ENCODE results near the gene PPP1R26. TPM values are rescaled to one million over a fixed set of nuclear protein-coding genes. Genes with fewer than 3 reads are reported as not detected.

The PPP1R26 gene
- total and polyA plus RNA-seq, 2 experiments from 2014 or later = 10.7 to 49.8 TPM

- H3K4me3 ChIP-seq = no peak overlapping the region
- Mint-ChIP-seq H3K9me3 (no peaks in the 10 kb centered on the region), H3K27ac (no peak overlapping the region), H3K27me3 (ENCODE audit: insufficient read depth, low read depth, poor library complexity) (peaks cover 4% of the 10 kb centered on the region), H3K36me3 (ENCODE audit: low read depth) (no peaks in the 10 kb centered on the region), H3K4me1 (peaks cover 2% of the 10 kb centered on the region; the same call in 2 of the 3 replicates), H3K4me3 (no peak overlapping the region)
- no peak for TF ChIP-seq ZNF114 (CRISPR knock-in tag; IDR thresholded peaks at IDR 0.05)
- no peak for TF ChIP-seq EZH2 (IDR thresholded peaks at IDR 0.05; ENCODE audit: low read depth, unreplicated experiment)
- no peak for TF ChIP-seq STAT1 (IDR thresholded peaks at IDR 0.05; ENCODE audit: unreplicated experiment)
- TF ChIP-seq NANOG (IDR thresholded peaks at IDR 0.05; ENCODE audit: borderline replicate concordance) = no peak
- TF ChIP-seq ETS1 (IDR thresholded peaks at IDR 0.05) = no peak
- no peak for TF ChIP-seq ZNF462 (CRISPR knock-in tag; IDR thresholded peaks at IDR 0.05)
- TF ChIP-seq POLR2AphosphoS5 (IDR thresholded peaks at IDR 0.05; ENCODE audit: low read depth) = no peak
- no peak for TF ChIP-seq ZNF331 (CRISPR knock-in tag; IDR thresholded peaks at IDR 0.05; ENCODE audit: low read depth)
- no peak for TF ChIP-seq EZH2phosphoT487 (IDR thresholded peaks at IDR 0.05; ENCODE audit: unreplicated experiment)
- no peak for TF ChIP-seq REST (IDR thresholded peaks at IDR 0.05; ENCODE audit: unreplicated experiment)
- no peak for TF ChIP-seq CREB1 (CRISPR knock-in tag; IDR thresholded peaks at IDR 0.05; ENCODE audit: low read depth)
- no peak for TF ChIP-seq CTCF (conservative IDR thresholded peaks at IDR 0.05; ENCODE audit: low read depth in 2 of 2)
- TF ChIP-seq JUNB (IDR thresholded peaks at IDR 0.05; ENCODE audit: unreplicated experiment) = no peak
- H4K20me1 ChIP-seq (replicated peaks; ENCODE audit: insufficient read depth) = no peaks in the 10 kb centered on the region
- H3K27me3 ChIP-seq (ENCODE audit: insufficient read depth) = no peaks in the 10 kb centered on the region
- no peaks in the 10 kb centered on the region for H3K4me1 ChIP-seq (ENCODE audit: insufficient read depth)
- H3K36me3 ChIP-seq (ENCODE audit: insufficient read depth) = no peaks in the 10 kb centered on the region
- H2AFZ ChIP-seq = no peak overlapping the region
- no peak overlapping the region for H3K27ac ChIP-seq (ENCODE audit: low read depth)
- ATAC-seq (no peak), DNase-seq (ENCODE audit: low spot score) (no peak)
- no peaks in the 10 kb centered on the region for H3F3A ChIP-seq (replicated peaks; ENCODE audit: low read depth)
- H3K9me2 ChIP-seq (ENCODE audit: insufficient read depth) = no peaks in the 10 kb centered on the region
- H3K4me2 ChIP-seq = no peak overlapping the region
- no peaks in the 10 kb centered on the region for H3K79me2 ChIP-seq (replicated peaks; ENCODE audit: insufficient read depth)
Observed at GRCh38 chr9:135517407-135517822, 37.8 kb downstream of the PPP1R26 start.

Measured in GM23338 (cell line).